Ureter (tissue), 1 donor: ENCODE measurements around the gene RYR3. TPM values are rescaled to one million over a fixed set of nuclear protein-coding genes. Genes with fewer than 3 reads are reported as not detected.

ENCODE experiments used
- DNase-seq: peaks from one replicate; pipeline ENCODE4 v3.0.0-alpha.2; 2020; ENCODE audit warnings: low spot score
- total RNA-seq: library from RNA; stranded (reverse); gene quantifications from one replicate; pipeline ENCODE4 v1.2.4, GENCODE V29; 2023
- donor health status: DM: yes; HTN: yes; CAD: no.

RYR3 gene
- total RNA-seq, 1 donor from 2014 or later: 10.6 TPM

- no peak for DNase-seq
Measured at GRCh38 chr15:33646744-33647143, 336.0 kb downstream of the RYR3 start.

GRCh38 chr15:33649217-33649933, 338.6 kb downstream of the RYR3 start:
- no peak for DNase-seq

- no peak for DNase-seq
Measured at GRCh38 chr15:33654860-33655259, 344.1 kb downstream of the RYR3 start.

- no peak for DNase-seq
Measured at GRCh38 chr15:33655488-33655887, 344.7 kb downstream of the RYR3 start.

- no peak for DNase-seq
Measured at GRCh38 chr15:33656168-33656567, 345.4 kb downstream of the RYR3 start.

- no peak for DNase-seq
Measured at GRCh38 chr15:33660151-33660550, 349.4 kb downstream of the RYR3 start.

- no peak for DNase-seq
Measured at GRCh38 chr15:33662014-33662413, 351.2 kb downstream of the RYR3 start.

- no peak for DNase-seq
Measured at GRCh38 chr15:33664947-33665346, 354.2 kb downstream of the RYR3 start.

GRCh38 chr15:33670567-33670966, 359.8 kb downstream of the RYR3 start:
- DNase-seq: no peak

- no peak for DNase-seq
Measured at GRCh38 chr15:33671456-33671855, 360.7 kb downstream of the RYR3 start.

- no peak for DNase-seq
Measured at GRCh38 chr15:33675246-33675645, 364.5 kb downstream of the RYR3 start.

GRCh38 chr15:33677238-33677830, 366.6 kb downstream of the RYR3 start:
- no peak for DNase-seq

- DNase-seq: no peak
Measured at GRCh38 chr15:33678176-33678575, 367.4 kb downstream of the RYR3 start.

- DNase-seq: no peak
Measured at GRCh38 chr15:33678602-33679001, 367.8 kb downstream of the RYR3 start.

- no peak for DNase-seq
Measured at GRCh38 chr15:33679061-33679460, 368.3 kb downstream of the RYR3 start.

- no peak for DNase-seq
Measured at GRCh38 chr15:33680336-33680735, 369.6 kb downstream of the RYR3 start.

- DNase-seq: no peak
Measured at GRCh38 chr15:33693166-33693800, 382.5 kb downstream of the RYR3 start.

GRCh38 chr15:33698126-33698525, 387.4 kb downstream of the RYR3 start:
- no peak for DNase-seq

- DNase-seq: no peak
Measured at GRCh38 chr15:33699145-33699544, 388.4 kb downstream of the RYR3 start.

- DNase-seq: no peak
Measured at GRCh38 chr15:33699691-33700447, 389.1 kb downstream of the RYR3 start.

GRCh38 chr15:33700695-33701303, 390.0 kb downstream of the RYR3 start:
- peak; percentile 77 for DNase-seq

GRCh38 chr15:33701304-33701696, 390.5 kb downstream of the RYR3 start:
- no peak for DNase-seq
